Suprapubic skin (tissue), 4 donors: ENCODE measurements around the gene PIK3CB. TPM values are rescaled to one million over a fixed set of nuclear protein-coding genes. Genes with fewer than 3 reads are reported as not detected.
A peak's percentile ranks its signal among the peaks of the same experiment; 100 is the strongest.
"Not testable (repeated sequence)": the region's sequence is repeated elsewhere in the genome, so short reads cannot be mapped to it uniquely, and the experiment has no call there.

ENCODE experiments used
- DNase-seq, 2 donors: peaks; one replicate each; pipeline ENCODE4 v3.0.0-alpha.2; 2019; ENCODE audit warnings: low spot score in 2 of 2
- H3K27ac ChIP-seq: fragments of 200-600 bp; sonication (generic); one replicate; pipeline ENCODE4 v1.5.1; 2019
- H3K27me3 ChIP-seq: fragments of 200-600 bp; sonication (generic); one replicate; pipeline ENCODE4 v1.5.1; 2019
- H3K36me3 ChIP-seq: fragments of 200-600 bp; sonication (generic); one replicate; pipeline ENCODE4 v1.5.1; 2019
- H3K4me1 ChIP-seq: fragments of 200-600 bp; sonication (generic); one replicate; pipeline ENCODE4 v1.5.1; 2019
- H3K4me3 ChIP-seq: fragments of 200-600 bp; sonication (generic); one replicate; pipeline ENCODE4 v1.5.1; 2019; ENCODE audit warnings: mild to moderate bottlenecking
- H3K9me3 ChIP-seq: fragments of 200-600 bp; sonication (generic); one replicate; pipeline ENCODE4 v1.5.1; 2019
- EP300 ChIP-seq: sonication (generic); formaldehyde crosslinking; IDR thresholded peaks from one replicate; pipeline ENCODE4 v1.6.1; 2017; ENCODE audit warnings: antibody characterized with exemption
- POLR2A ChIP-seq, 2 donors: fragments of 450-650 bp; IDR thresholded peaks; one replicate each; pipeline ENCODE4 v1.6.1; 2017; ENCODE audit warnings: antibody characterized with exemption in 2 of 2, mild to moderate bottlenecking in 2 of 2, moderate library complexity in 2 of 2
- POLR2AphosphoS5 ChIP-seq, 3 donors: sonication (generic); formaldehyde crosslinking; IDR thresholded peaks; one replicate each; pipeline ENCODE4 v1.6.1; 2017; ENCODE audit warnings: antibody characterized with exemption in 3 of 3
- WGBS: methylation state at CpG from one replicate; pipeline ENCODE4 v1.1.5; 2018; 5-methylcytosine and 5-hydroxymethylcytosine counted together
- total RNA-seq, 4 donors: library from RNA; depleted of rRNA; stranded (reverse); fragments of >200 nt; gene quantifications; one replicate each; pipeline ENCODE4 v1.1.0, GENCODE V29; 2016

PIK3CB gene
- total RNA-seq, 4 donors from 2014 or later = 47.4 to 66.9 (median 53.2) TPM

GRCh38 chr3:138608322-138609135 lies 226.2 kb downstream of the PIK3CB start, which contains the start of gene FAIM:
Gene FAIM, plus strand, starts transcription at chr3:138608771. Its CDS starts 10,956 bp downstream, at chr3:138619727.
- 4% methylated on average over 20 of the region's 68 CpGs for WGBS
- TF ChIP-seq EP300 (no peak), POLR2AphosphoS5 (IDR thresholded peaks at IDR 0.05) (peak in 1 of 3 donors; percentile 69), POLR2A (IDR thresholded peaks at IDR 0.05) (no peak)
- Histone ChIP-seq H3K4me3 (peak within 1 kb of the TSS; percentile 75), H3K27me3 (no peaks in the 10 kb centered on the region), H3K36me3 (no peaks in the 10 kb centered on the region), H3K9me3 (no peaks in the 10 kb centered on the region), H3K4me1 (peaks cover 16% of the 10 kb centered on the region), H3K27ac (peak within 1 kb of the TSS; percentile 95)
- peak; percentile 79 to 90 for DNase-seq

- not testable (repeated sequence) for H3K4me3 ChIP-seq, DNase-seq, H3K4me1 ChIP-seq, H3K36me3 ChIP-seq, H3K27me3 ChIP-seq, H3K27ac ChIP-seq, H3K9me3 ChIP-seq
- 97% methylated on average over 5 of the region's 5 CpGs for WGBS
Measured at GRCh38 chr3:138604106-138604595, 230.6 kb downstream of the PIK3CB start.

Other genes starting within 250 kb of the PIK3CB start
- 10 to 100 TPM in 1 of 4 donors, 1 to 10 TPM in 3; 6.3 to 15.7 (median 7.2) TPM for gene CEP70, start 240.7 kb downstream of the PIK3CB start, total RNA-seq
- 10 to 100 TPM in 1 of 4 donors, 1 to 10 TPM in 3; 4.3 to 10.4 (median 6.4) TPM for gene FAIM, start 226.2 kb downstream of the PIK3CB start, total RNA-seq
- gene FOXL2, start 112.2 kb upstream of the PIK3CB start, total RNA-seq = under 1 TPM in 1 of 4 donors, not detected in 3; 0.30 TPM
- under 1 TPM in 1 of 4 donors, not detected in 3; 0.26 TPM for gene FOXL2NB, start 112.3 kb upstream of the PIK3CB start, total RNA-seq
- gene PRR23A, start 171.3 kb upstream of the PIK3CB start, total RNA-seq = not detected
- gene PRR23B, start 186.0 kb upstream of the PIK3CB start, total RNA-seq = not detected
- not detected for gene PRR23C, start 210.0 kb upstream of the PIK3CB start, total RNA-seq